ENCODE results near the gene MAPKAPK2. TPM values are rescaled to one million over a fixed set of nuclear protein-coding genes. Genes with fewer than 3 reads are reported as not detected.

The MAPKAPK2 gene
- total RNA-seq, 4 donors from 2014 or later = 45.0 to 77.4 (median 55.5) TPM

- H3K9me3 ChIP-seq = no peaks in the 10 kb centered on the region
- no peak overlapping the region for H3K27ac ChIP-seq
- no peaks in the 10 kb centered on the region for H3K36me3 ChIP-seq
- TF ChIP-seq CTCF (IDR thresholded peaks at IDR 0.05) (no peak), EP300 (IDR thresholded peaks at IDR 0.05) (no peak), POLR2AphosphoS5 (IDR thresholded peaks at IDR 0.05) (no peak), POLR2A (IDR thresholded peaks at IDR 0.05) (no peak)
- H3K4me1 ChIP-seq = peaks cover 6 to 33% (median 17%) of the 10 kb centered on the region in 3 donors
- no peak overlapping the region for H3K4me3 ChIP-seq
- no peaks in the 10 kb centered on the region for H3K27me3 ChIP-seq
- WGBS, 2 donors (ENCODE audit: low coverage in 1 of 2) = 66 to 69% methylated on average over 2 of the region's 2 CpGs
- ATAC-seq = no peak
These were observed 16.4 kb upstream of the MAPKAPK2 start for GRCh38 chr1:206668351-206668750.

- Histone ChIP-seq H3K27ac (no peak overlapping the region), H3K9me3 (no peaks in the 10 kb centered on the region), H3K4me1 (peaks cover 6 to 33% (median 11%) of the 10 kb centered on the region in 3 donors), H3K4me3 (no peak overlapping the region), H3K27me3 (no peaks in the 10 kb centered on the region), H3K36me3 (no peaks in the 10 kb centered on the region)
- 93 to 100% methylated on average over 3 to 6 of the region's 6 CpGs for WGBS, 2 donors (ENCODE audit: low coverage in 1 of 2)
- TF ChIP-seq POLR2A (IDR thresholded peaks at IDR 0.05) (no peak), EP300 (IDR thresholded peaks at IDR 0.05) (no peak), POLR2AphosphoS5 (IDR thresholded peaks at IDR 0.05) (no peak), CTCF (IDR thresholded peaks at IDR 0.05) (no peak)
- ATAC-seq = no peak
These were observed 15.8 kb upstream of the MAPKAPK2 start for GRCh38 chr1:206668874-206669410.

GRCh38 chr1:206672011-206672688, 12.6 kb upstream of the MAPKAPK2 start:
- peaks cover 14 to 43% (median 20%) of the 10 kb centered on the region in 3 donors for H3K4me1 ChIP-seq
- peak overlapping the region; percentile 24 to 84 (median 56) for H3K27ac ChIP-seq
- no peaks in the 10 kb centered on the region for H3K27me3 ChIP-seq
- no peak for ATAC-seq
- TF ChIP-seq EP300 (IDR thresholded peaks at IDR 0.05) = no peak
- no peak for TF ChIP-seq CTCF (IDR thresholded peaks at IDR 0.05)
- TF ChIP-seq POLR2A (IDR thresholded peaks at IDR 0.05) = no peak
- TF ChIP-seq POLR2AphosphoS5 (IDR thresholded peaks at IDR 0.05) = no peak
- no peak overlapping the region for H3K4me3 ChIP-seq
- no peaks in the 10 kb centered on the region for H3K36me3 ChIP-seq
- H3K9me3 ChIP-seq = no peaks in the 10 kb centered on the region
- WGBS, 2 donors (ENCODE audit: low coverage in 1 of 2) = 44 to 48% methylated on average over 4 to 8 of the region's 8 CpGs

GRCh38 chr1:206672844-206673758, 11.6 kb upstream of the MAPKAPK2 start:
- H3K4me3 ChIP-seq = no peak overlapping the region
- H3K4me1 ChIP-seq = peaks cover 14 to 43% (median 20%) of the 10 kb centered on the region in 3 donors
- ATAC-seq = no peak
- H3K27me3 ChIP-seq = no peaks in the 10 kb centered on the region
- H3K36me3 ChIP-seq = no peaks in the 10 kb centered on the region
- H3K9me3 ChIP-seq = no peaks in the 10 kb centered on the region
- 51 to 63% methylated on average over 4 to 5 of the region's 6 CpGs for WGBS, 2 donors (ENCODE audit: low coverage in 1 of 2)
- peak overlapping the region; percentile 36 to 84 (median 56) for H3K27ac ChIP-seq
- TF ChIP-seq POLR2A (IDR thresholded peaks at IDR 0.05) = no peak
- TF ChIP-seq EP300 (IDR thresholded peaks at IDR 0.05) = no peak
- no peak for TF ChIP-seq CTCF (IDR thresholded peaks at IDR 0.05)
- TF ChIP-seq POLR2AphosphoS5 (IDR thresholded peaks at IDR 0.05) = no peak
